HepG2 (cell line): ENCODE results near the gene RAB3GAP1.

Experiments used
- AFF4 ChIP-seq: sonication (generic); formaldehyde crosslinking; IDR thresholded peaks from 2 replicates; pipeline ENCODE4 v1.4.0; 2020; ENCODE audit warnings: missing genetic modification reagents
- ATF2 ChIP-seq: sonication (generic); formaldehyde crosslinking; IDR thresholded peaks from 2 replicates; pipeline ENCODE4 v1.4.0; 2020; ENCODE audit warnings: missing genetic modification reagents
- EZH2 ChIP-seq: conservative IDR thresholded peaks from 2 replicates; pipeline ENCODE4 v1.6.1; 2012; ENCODE audit warnings: mild to moderate bottlenecking, low read depth, low read length, moderate library complexity
- GTF2F1 ChIP-seq: fragments of 150-350 bp; IDR thresholded peaks from 2 replicates; pipeline ENCODE4 v1.6.1; 2014; ENCODE audit warnings: low read length
- KDM1A ChIP-seq: IDR thresholded peaks from 2 replicates; pipeline ENCODE4 v1.6.1; 2016; ENCODE audit warnings: missing compliant biosample characterization
- POLR2A ChIP-seq, 2 experiments: IDR thresholded peaks; 2 replicates each; pipeline ENCODE4 v1.6.1; 2011; ENCODE audit warnings: low read depth in 2 of 2, low read length in 2 of 2, mild to moderate bottlenecking in 1 of 2, moderate library complexity in 1 of 2; ENCODE audit not compliant: insufficient read depth in 1 of 2
- POLR2AphosphoS5 ChIP-seq: IDR thresholded peaks from 2 replicates; pipeline ENCODE4 v1.6.1; 2012; ENCODE audit warnings: low read depth, low read length
- PRDM4 ChIP-seq: sonication (generic); formaldehyde crosslinking; IDR thresholded peaks from 2 replicates; pipeline ENCODE4 v1.9.0; 2021; ENCODE audit warnings: missing genetic modification reagents, borderline replicate concordance
- RNF2 ChIP-seq: fragments of 450-650 bp; conservative IDR thresholded peaks from 2 replicates; pipeline ENCODE4 v1.6.1; 2016; ENCODE audit warnings: low read depth
- RNF219 ChIP-seq: sonication (generic); formaldehyde crosslinking; IDR thresholded peaks from 2 replicates; pipeline ENCODE4 v1.5.0; 2020; ENCODE audit warnings: mild to moderate bottlenecking, missing genetic modification reagents
- SUZ12 ChIP-seq: fragments of 150-350 bp; IDR thresholded peaks from 2 replicates; pipeline ENCODE4 v1.6.1; 2014; ENCODE audit warnings: low read depth, low read length
- SYNCRIP ChIP-seq: fragments of 200-400 bp; formaldehyde crosslinking; IDR thresholded peaks from 2 replicates; pipeline ENCODE4 v1.6.1; 2018; ENCODE audit warnings: mild to moderate bottlenecking, low read depth, low read length; ENCODE audit not compliant: insufficient read depth

- TF ChIP-seq ATF2, result no peak
- no peak for TF ChIP-seq POLR2A (IDR thresholded peaks at IDR 0.05; ENCODE audit: insufficient read depth in 1 of 2, low read depth in 2 of 2, low read length in 2 of 2)
- TF ChIP-seq GTF2F1, result no peak
- TF ChIP-seq KDM1A, result no peak
- no peak for TF ChIP-seq EZH2
- no peak for TF ChIP-seq PRDM4 (CRISPR knock-in tag)
- no peak for TF ChIP-seq POLR2AphosphoS5
- TF ChIP-seq SYNCRIP, result no peak
- no peak for TF ChIP-seq AFF4 (CRISPR knock-in tag)
- TF ChIP-seq SUZ12, result no peak
- TF ChIP-seq RNF219 (CRISPR knock-in tag), result no peak
- no peak for TF ChIP-seq RNF2
These were observed 135.2 kb downstream of the RAB3GAP1 start for GRCh38 chr2:135187270-135187669.
